Coronary artery (tissue), 2 donors: Measurements from ENCODE around the gene ZBTB7A.

Experiments used
- DNase-seq: peaks from one replicate; pipeline ENCODE4 v3.0.0-alpha.2; 2017; ENCODE audit warnings: low spot score
- H3K27ac ChIP-seq, 2 donors: fragments of 200-600 bp; sonication (generic); one replicate each; pipeline ENCODE4 v1.5.1; 2016 to 2019
- H3K4me3 ChIP-seq: fragments of 200-600 bp; sonication (generic); 2 replicates; pipeline ENCODE4 v1.5.1; 2016; ENCODE audit warnings: mild to moderate bottlenecking, moderate library complexity
- TF ChIP-seq, protein P1 (sequence below): fragments of 200-600 bp; sonication (generic); IDR thresholded peaks from one replicate; pipeline ENCODE4 v1.5.1; 2019; ENCODE audit warnings: antibody characterized with exemption

Gene ZBTB7A

DNA sequence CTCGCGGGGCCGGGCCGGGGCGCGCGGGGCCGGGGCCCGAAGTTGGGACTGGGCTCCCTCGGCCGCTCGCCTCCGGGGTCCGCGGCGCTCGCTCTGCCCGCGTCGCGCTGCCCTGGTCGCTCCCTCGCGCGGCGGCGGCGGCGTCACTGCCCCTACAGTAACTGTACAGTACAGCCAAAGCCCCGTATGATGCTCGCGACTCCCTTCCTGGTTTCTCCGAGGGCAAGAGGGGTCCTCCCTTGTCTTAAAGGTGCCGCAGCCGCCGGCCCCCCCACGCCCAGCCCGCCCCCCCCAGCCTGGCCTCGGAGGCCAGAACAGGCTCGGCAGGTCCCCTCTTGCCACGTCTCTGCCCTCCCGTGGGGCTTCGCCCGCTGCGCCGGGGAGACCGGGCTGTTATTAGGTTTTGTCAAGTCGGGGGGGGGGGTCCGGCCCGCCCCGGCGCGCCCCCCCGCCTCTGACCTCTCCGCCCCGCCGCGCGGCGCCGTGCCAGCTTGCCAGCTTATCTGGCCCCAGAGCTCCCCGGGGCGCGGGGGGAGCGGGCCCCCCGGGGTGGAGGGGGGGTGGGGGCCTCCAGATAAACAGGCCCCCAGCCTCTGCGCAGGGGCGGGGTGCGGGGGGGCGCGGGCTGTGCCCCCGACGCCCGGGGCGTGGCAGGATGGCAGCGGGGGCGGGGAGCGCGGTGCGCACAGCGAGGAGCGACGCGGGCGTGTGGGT, at the start of gene ZBTB7A:
Gene ZBTB7A (minus strand): TSS at position 218 of the 714 bp plus-strand sequence. CDS start 11,667 bp downstream, outside the sequence.
- peak within 1 kb of the TSS; percentile 100 for H3K4me3 ChIP-seq
- DNase-seq: peak; percentile 92
- TF ChIP-seq, protein P1, sequence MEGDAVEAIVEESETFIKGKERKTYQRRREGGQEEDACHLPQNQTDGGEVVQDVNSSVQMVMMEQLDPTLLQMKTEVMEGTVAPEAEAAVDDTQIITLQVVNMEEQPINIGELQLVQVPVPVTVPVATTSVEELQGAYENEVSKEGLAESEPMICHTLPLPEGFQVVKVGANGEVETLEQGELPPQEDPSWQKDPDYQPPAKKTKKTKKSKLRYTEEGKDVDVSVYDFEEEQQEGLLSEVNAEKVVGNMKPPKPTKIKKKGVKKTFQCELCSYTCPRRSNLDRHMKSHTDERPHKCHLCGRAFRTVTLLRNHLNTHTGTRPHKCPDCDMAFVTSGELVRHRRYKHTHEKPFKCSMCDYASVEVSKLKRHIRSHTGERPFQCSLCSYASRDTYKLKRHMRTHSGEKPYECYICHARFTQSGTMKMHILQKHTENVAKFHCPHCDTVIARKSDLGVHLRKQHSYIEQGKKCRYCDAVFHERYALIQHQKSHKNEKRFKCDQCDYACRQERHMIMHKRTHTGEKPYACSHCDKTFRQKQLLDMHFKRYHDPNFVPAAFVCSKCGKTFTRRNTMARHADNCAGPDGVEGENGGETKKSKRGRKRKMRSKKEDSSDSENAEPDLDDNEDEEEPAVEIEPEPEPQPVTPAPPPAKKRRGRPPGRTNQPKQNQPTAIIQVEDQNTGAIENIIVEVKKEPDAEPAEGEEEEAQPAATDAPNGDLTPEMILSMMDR: no peak
- peak within 1 kb of the TSS; percentile 92 to 99 for H3K27ac ChIP-seq

DNA sequence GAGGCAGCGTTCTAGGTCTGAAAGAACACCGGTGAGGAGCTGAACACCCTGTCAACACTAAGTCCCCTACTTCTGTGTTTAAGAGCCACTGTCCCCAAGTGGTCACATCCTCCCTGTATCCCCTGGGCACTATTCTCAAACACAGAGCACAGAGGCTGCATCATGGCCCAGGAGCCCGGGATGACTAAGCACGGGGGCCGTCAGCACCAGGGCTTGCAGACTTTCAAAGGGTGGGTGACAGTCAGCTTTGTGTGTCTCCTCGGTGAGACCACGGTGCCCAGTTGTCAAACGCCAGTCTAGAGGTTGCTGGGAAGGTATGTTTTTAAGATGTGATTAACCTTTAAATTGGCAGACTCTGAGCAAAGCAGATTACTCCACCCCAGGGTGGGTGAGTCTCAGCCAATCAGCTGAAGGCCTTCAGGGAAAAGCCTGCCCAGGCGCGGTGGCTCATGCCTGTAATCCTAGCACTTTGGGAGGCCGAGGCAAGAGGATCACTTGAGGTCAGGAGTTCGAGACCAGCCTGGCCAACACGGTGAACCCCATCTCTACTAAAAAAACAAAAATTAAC, 49.2 kb upstream of the ZBTB7A start:
- TF ChIP-seq, protein P1: no peak
- H3K4me3 ChIP-seq: no peak overlapping the region
- no peak for DNase-seq
- H3K27ac ChIP-seq: peak overlapping the region in 1 of 2 donors; percentile 40

DNA sequence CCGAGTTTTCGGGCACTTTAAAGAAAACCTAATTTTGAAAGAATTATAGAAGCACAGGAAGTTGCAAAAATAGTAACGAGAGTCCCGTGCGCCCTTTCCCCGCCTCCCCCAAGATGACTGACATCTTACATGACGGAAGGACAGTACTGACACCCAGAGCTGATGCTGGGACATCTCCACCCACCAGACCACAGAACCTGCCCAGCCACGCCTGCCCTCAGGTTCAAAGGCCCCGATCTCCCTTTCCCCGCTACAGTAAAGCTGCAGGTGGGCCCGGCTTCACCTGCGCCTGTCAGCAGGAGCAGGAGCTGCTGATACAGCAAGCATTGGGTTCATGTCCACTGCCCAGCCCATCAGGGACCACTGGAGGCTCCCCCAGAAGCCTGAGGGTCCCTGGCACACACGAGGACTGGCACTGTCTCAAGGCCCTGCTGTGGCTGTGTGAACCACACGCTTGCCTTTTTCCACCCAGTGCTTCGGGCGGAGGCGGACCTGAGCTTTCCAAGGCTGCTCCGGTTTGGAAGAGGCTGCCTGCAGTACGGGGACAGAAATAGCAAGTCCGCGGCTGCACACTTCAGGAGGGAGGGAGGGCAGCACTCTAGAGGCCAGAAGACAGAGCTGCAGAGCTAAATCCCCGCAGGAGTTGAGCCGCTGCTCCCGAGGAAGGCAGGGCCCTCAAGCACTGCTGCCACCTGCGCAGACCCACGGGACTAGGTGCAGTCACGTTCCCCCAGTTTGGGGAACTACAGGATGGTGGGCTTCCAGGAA, 48.5 kb upstream of the ZBTB7A start:
- Histone ChIP-seq H3K27ac (peak overlapping the region in 1 of 2 donors; percentile 40), H3K4me3 (no peak overlapping the region)
- DNase-seq: no peak
- TF ChIP-seq, protein P1: no peak

DNA sequence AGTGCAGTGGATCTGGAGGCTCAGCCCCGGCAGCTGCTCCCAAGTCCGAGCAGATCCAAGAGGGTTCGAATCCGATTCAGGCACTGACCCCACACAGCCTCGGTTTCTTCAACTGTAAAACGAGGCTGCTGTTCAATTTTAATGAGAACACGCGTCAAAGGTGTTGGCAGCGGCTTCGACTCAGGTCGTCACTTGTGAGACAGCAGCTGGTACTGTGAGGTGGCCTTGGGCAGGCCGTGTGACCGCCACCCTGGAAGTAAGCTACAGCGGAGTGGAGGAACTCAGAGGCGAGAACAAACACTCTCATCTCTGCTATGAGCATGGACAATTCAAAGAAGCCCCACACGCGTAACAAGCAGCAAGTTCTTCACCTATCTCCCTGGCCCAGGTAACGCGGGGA, 47.5 kb upstream of the ZBTB7A start:
- no peak for DNase-seq
- Histone ChIP-seq H3K27ac (no peak overlapping the region), H3K4me3 (no peak overlapping the region)
- TF ChIP-seq, protein P1: no peak

DNA sequence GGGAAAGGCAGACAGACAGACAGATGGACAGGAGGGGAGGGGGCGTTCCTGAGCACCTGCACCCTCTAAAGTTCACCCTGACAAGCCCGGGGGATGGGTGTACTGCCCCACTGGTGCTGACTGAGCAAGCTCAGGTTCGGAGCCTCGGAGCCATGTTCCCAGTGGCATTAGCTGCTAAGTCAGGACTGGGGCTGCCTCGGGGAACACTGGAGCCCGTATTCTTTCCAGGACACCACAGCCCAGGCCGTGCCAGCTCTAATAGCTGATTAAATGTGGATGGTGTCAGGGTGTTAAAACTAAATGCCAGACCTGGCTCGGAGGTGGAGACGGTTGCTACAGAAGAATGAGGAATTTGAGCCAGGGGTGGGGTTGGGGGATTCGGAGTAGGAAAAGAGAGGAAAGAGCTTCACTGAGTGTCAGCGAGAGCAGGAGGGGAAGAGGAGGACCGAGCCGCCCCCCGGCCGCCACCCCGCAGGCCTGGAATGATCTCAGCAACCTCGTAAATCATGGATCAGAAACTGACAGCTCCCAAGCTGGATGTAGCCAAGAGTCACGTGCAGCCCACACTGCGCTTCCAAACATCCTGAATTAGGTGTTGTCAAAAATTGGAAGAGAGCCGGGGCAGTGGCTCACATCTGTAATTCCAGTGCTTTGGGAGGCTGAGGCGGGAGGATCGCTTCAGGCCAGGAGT, 46.8 kb upstream of the ZBTB7A start:
- DNase-seq: no peak
- Histone ChIP-seq H3K27ac (no peak overlapping the region), H3K4me3 (no peak overlapping the region)
- TF ChIP-seq, protein P1: no peak

DNA sequence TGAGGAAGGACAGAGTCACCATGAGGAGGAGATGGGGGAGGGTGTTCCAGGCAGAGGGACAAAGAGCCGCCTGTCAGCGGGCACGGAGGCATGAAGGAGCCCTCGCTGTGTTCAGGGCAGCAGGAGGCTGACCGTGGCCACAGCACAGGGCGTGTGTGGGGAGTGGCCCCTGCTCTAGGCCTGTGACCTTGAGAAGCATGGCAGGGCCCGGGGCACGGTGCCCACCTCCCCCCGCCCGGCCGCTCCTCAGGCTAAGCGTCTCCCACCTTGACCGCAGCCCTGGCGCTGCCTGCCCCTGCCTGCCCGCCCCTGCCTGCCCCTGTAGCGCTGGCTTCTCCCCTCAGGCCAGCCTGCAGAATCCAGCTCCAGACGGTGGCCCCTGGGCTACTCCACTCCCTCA, 45.7 kb upstream of the ZBTB7A start:
- DNase-seq: no peak
- no peak overlapping the region for H3K4me3 ChIP-seq
- TF ChIP-seq, protein P1: no peak
- H3K27ac ChIP-seq: no peak overlapping the region
